Liver (tissue), 9 donors: ENCODE data around the gene HHIPL1. TPM values are rescaled to one million over a fixed set of nuclear protein-coding genes. Genes with fewer than 3 reads are reported as not detected.

Experiments used
- DNase-seq: peaks from one replicate; pipeline ENCODE4 v3.0.0-alpha.2; 2017; ENCODE audit warnings: low spot score
- H3K27ac ChIP-seq, 2 donors: one replicate each; pipeline ENCODE4 v1.7.0; 2013; ENCODE audit warnings: inconsistent platforms in 2 of 2, low read length in 2 of 2, control low read depth in 1 of 2, low read depth in 1 of 2, mild to moderate bottlenecking in 1 of 2
- H3K27me3 ChIP-seq, 4 donors: one replicate each; pipeline versions ENCODE4 v1.6.1 to v1.7.0; 2013; ENCODE audit warnings: low read length in 3 of 4, inconsistent platforms in 1 of 4, mild to moderate bottlenecking in 1 of 4, moderate library complexity in 1 of 4; ENCODE audit not compliant: control insufficient read depth in 4 of 4, insufficient read depth in 4 of 4
- H3K36me3 ChIP-seq, 4 donors: one replicate each; pipeline versions ENCODE4 v1.6.1 to v1.7.0; 2013; ENCODE audit warnings: low read length in 3 of 4, mild to moderate bottlenecking in 3 of 4, low read depth in 1 of 4, moderate library complexity in 1 of 4; ENCODE audit not compliant: control insufficient read depth in 4 of 4, insufficient read depth in 3 of 4
- H3K4me1 ChIP-seq, 4 donors: one replicate each; pipeline versions ENCODE4 v1.6.1 to v1.7.0; 2013; ENCODE audit warnings: low read length in 3 of 4, mild to moderate bottlenecking in 3 of 4, moderate library complexity in 1 of 4; ENCODE audit not compliant: control insufficient read depth in 4 of 4, insufficient read depth in 4 of 4
- H3K4me3 ChIP-seq, 3 donors: one replicate each; pipeline versions ENCODE4 v1.6.1 to v1.7.0; 2013; ENCODE audit warnings: low read length in 3 of 3, control low read depth in 1 of 3, low read depth in 1 of 3, mild to moderate bottlenecking in 1 of 3
- H3K9ac ChIP-seq, 2 donors: one replicate each; pipeline ENCODE4 v1.7.0; 2013; ENCODE audit warnings: low read length in 2 of 2, mild to moderate bottlenecking in 2 of 2, moderate library complexity in 2 of 2, control low read depth in 1 of 2, low read depth in 1 of 2
- H3K9me3 ChIP-seq, 4 donors: one replicate each; pipeline versions ENCODE4 v1.6.1 to v1.7.0; 2013; ENCODE audit warnings: low read length in 3 of 4; ENCODE audit not compliant: control insufficient read depth in 4 of 4
- ATF3 ChIP-seq: IDR thresholded peaks from 2 replicates; pipeline ENCODE4 v1.6.1; 2016; ENCODE audit warnings: antibody characterized with exemption
- EGR1 ChIP-seq, 2 donors: IDR thresholded peaks; 2 replicates each; pipeline ENCODE4 v1.6.1; 2016 to 2018; ENCODE audit warnings: antibody characterized with exemption in 2 of 2, low read depth in 2 of 2
- FOXA1 ChIP-seq: IDR thresholded peaks from 2 replicates; pipeline ENCODE4 v1.6.1; 2016; ENCODE audit warnings: antibody characterized with exemption
- HNF4A ChIP-seq, 2 donors: conservative IDR thresholded peaks; 2 replicates each; pipeline ENCODE4 v1.6.1; 2016; ENCODE audit warnings: antibody characterized with exemption in 2 of 2, mild to moderate bottlenecking in 2 of 2
- JUND ChIP-seq, 2 donors: IDR thresholded peaks; 2 replicates each; pipeline ENCODE4 v1.6.1; 2016; ENCODE audit warnings: antibody characterized with exemption in 2 of 2
- NR2F2 ChIP-seq: IDR thresholded peaks from 2 replicates; pipeline ENCODE4 v1.6.1; 2016; ENCODE audit warnings: antibody characterized with exemption
- REST ChIP-seq: IDR thresholded peaks from 2 replicates; pipeline ENCODE4 v1.6.1; 2016; ENCODE audit warnings: antibody characterized with exemption, mild to moderate bottlenecking
- RXRA ChIP-seq, 2 donors: IDR thresholded peaks; 2 replicates each; pipeline ENCODE4 v1.6.1; 2017 to 2018; ENCODE audit warnings: antibody characterized with exemption in 2 of 2, mild to moderate bottlenecking in 1 of 2
- TAF1 ChIP-seq: conservative IDR thresholded peaks from 2 replicates; pipeline ENCODE4 v1.6.1; 2016; ENCODE audit warnings: antibody characterized with exemption, mild to moderate bottlenecking
- YY1 ChIP-seq: IDR thresholded peaks from 2 replicates; pipeline ENCODE4 v1.6.1; 2016; ENCODE audit warnings: antibody characterized with exemption, mild to moderate bottlenecking
- ZBTB33 ChIP-seq: IDR thresholded peaks from 2 replicates; pipeline ENCODE4 v1.6.1; 2016; ENCODE audit warnings: antibody characterized with exemption
- WGBS: extraction: QIAGEN DNeasy Blood & Tissue Kit; methylation state at CpG from one replicate; pipeline ENCODE4 v1.1.7; 2013; 5-methylcytosine and 5-hydroxymethylcytosine counted together
- polyA plus RNA-seq, 2 donors: library from polyadenylated mRNA; stranded (reverse) in 1 of 2; unstranded in 1 of 2; fragments of 200-250 nt in 1 of 2; fragments of >200 nt in 1 of 2; fragmentation: Nextera tagmentation in 1 of 2; extraction: Ambion mirVana in 1 of 2; gene quantifications; one replicate each; pipeline versions ENCODE4 v1.2.1 to v1.2.3, GENCODE V29; 2013 to 2015
- total RNA-seq, 2 donors: library from RNA; depleted of rRNA; stranded (reverse); fragments of >200 nt; gene quantifications; one replicate each; pipeline ENCODE4 v1.2.3, GENCODE V29; 2014
- donor health status: healthy.
- donor health status: healthy.
- donor health status: healthy.
- donor health status: healthy.
- donor health status: healthy.

Gene HHIPL1
- total and polyA plus RNA-seq, 4 donors = 0.96 to 1.7 (median 1.0) TPM

DNA sequence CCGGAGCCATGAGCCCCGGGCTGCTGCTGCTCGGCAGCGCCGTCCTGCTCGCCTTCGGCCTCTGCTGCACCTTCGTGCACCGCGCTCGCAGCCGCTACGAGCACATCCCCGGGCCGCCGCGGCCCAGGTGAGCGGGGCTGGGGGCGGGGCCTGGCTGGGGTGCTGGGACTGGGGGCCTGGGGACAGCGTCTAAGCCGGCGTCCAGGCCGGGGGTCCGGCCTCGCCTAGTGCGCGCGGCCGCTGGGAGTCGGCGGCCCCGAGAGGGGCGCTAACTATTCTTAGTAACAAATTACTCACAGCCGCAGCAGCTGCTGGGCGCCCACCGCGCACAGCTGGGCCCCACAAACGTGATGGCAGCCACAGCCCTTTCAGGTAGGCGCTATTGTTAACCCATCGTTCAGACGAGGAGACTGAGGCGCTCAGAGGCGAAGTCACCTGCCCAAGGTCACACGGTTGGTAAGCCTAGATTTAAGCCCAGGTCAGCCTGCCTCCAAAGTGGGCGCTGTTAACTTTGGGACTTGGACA is 39.5 kb downstream of the HHIPL1 start:
- Histone ChIP-seq H3K27me3 (no peaks in the 10 kb centered on the region), H3K36me3 (no peaks in the 10 kb centered on the region), H3K27ac (no peak overlapping the region), H3K4me1 (peaks cover 6 to 15% (median 12%) of the 10 kb centered on the region in 4 donors), H3K9me3 (no peaks in the 10 kb centered on the region), H3K4me3 (peak overlapping the region in 2 of 3 donors; percentile 62 to 72), H3K9ac (no peak overlapping the region)
- peak; percentile 49 for DNase-seq
- TF ChIP-seq ATF3 (no peak), ZBTB33 (no peak), RXRA (IDR thresholded peaks at IDR 0.05) (no peak), HNF4A (conservative IDR thresholded peaks at IDR 0.05) (no peak), JUND (IDR thresholded peaks at IDR 0.05) (no peak), YY1 (no peak)
- WGBS = 7% methylated on average over 45 of the region's 45 CpGs

GRCh38 chr14:99685151-99685591 is 40.2 kb downstream of the HHIPL1 start:
- 66% methylated on average over 10 of the region's 11 CpGs for WGBS
- Histone ChIP-seq H3K27ac (no peak overlapping the region), H3K9me3 (no peaks in the 10 kb centered on the region), H3K27me3 (no peaks in the 10 kb centered on the region), H3K36me3 (no peaks in the 10 kb centered on the region), H3K9ac (no peak overlapping the region), H3K4me1 (peaks cover 6 to 15% (median 12%) of the 10 kb centered on the region in 4 donors), H3K4me3 (no peak overlapping the region)
- peak; percentile 28 for DNase-seq
- no peak for TF ChIP-seq YY1
- no peak for TF ChIP-seq ZBTB33
- TF ChIP-seq REST = no peak
- TF ChIP-seq FOXA1 = no peak

DNA sequence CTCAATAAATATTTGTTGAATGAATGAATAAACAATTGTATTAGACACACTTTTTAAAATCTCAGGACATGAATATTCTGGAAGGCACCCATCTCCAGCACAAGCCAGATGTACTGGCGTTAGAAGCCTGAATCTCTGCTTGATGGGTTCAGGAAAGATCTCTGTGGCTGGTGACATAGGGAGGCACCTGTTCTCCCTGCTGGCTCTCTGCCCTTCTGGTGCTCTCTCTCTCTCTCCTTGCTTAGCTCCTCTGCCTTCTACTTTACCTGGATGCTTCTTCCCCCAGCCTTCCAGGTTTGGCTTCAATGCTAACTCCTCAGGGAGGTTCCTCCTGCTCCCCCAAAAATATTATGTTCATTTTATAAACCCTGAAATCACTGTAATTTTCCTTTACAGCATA is 40.7 kb downstream of the HHIPL1 start:
- no peak overlapping the region for H3K4me3 ChIP-seq
- H3K27me3 ChIP-seq = no peaks in the 10 kb centered on the region
- 39% methylated on average over 1 of the region's 1 CpG for WGBS
- no peaks in the 10 kb centered on the region for H3K36me3 ChIP-seq
- H3K4me1 ChIP-seq = peaks cover 6 to 15% (median 12%) of the 10 kb centered on the region in 4 donors
- no peak overlapping the region for H3K27ac ChIP-seq
- H3K9ac ChIP-seq = no peak overlapping the region
- DNase-seq = peak; percentile 2
- no peaks in the 10 kb centered on the region for H3K9me3 ChIP-seq
- TF ChIP-seq ATF3 = no peak
- no peak for TF ChIP-seq TAF1
- no peak for TF ChIP-seq ZBTB33
- TF ChIP-seq EGR1 (IDR thresholded peaks at IDR 0.05; ENCODE audit: low read depth in 2 of 2) = no peak
- no peak for TF ChIP-seq YY1
- no peak for TF ChIP-seq REST
- TF ChIP-seq NR2F2 = no peak
- no peak for TF ChIP-seq FOXA1
